Coronary artery (tissue), 2 donors: ENCODE results near the gene LARP4.

Experiments
- DNase-seq: peaks from one replicate; pipeline ENCODE4 v3.0.0-alpha.2; 2017; ENCODE audit warnings: low spot score
- H3K27ac ChIP-seq, 2 donors: fragments of 200-600 bp; sonication (generic); one replicate each; pipeline ENCODE4 v1.5.1; 2016 to 2019
- H3K4me3 ChIP-seq: fragments of 200-600 bp; sonication (generic); 2 replicates; pipeline ENCODE4 v1.5.1; 2016; ENCODE audit warnings: mild to moderate bottlenecking, moderate library complexity
- CTCF ChIP-seq: fragments of 200-600 bp; sonication (generic); IDR thresholded peaks from one replicate; pipeline ENCODE4 v1.5.1; 2019; ENCODE audit warnings: antibody characterized with exemption

LARP4 gene

GRCh38 chr12:50527359-50527726, 126.7 kb downstream of the LARP4 start:
- no peak overlapping the region for H3K27ac ChIP-seq
- TF ChIP-seq CTCF = no peak

GRCh38 chr12:50528800-50529199, 128.1 kb downstream of the LARP4 start:
- TF ChIP-seq CTCF = no peak
- H3K27ac ChIP-seq = no peak overlapping the region
- DNase-seq = no peak
- no peak overlapping the region for H3K4me3 ChIP-seq

More at GRCh38 chr12:50527359-50527726, 126.7 kb downstream of the LARP4 start:
- DNase-seq = no peak
- H3K4me3 ChIP-seq = no peak overlapping the region

DNA sequence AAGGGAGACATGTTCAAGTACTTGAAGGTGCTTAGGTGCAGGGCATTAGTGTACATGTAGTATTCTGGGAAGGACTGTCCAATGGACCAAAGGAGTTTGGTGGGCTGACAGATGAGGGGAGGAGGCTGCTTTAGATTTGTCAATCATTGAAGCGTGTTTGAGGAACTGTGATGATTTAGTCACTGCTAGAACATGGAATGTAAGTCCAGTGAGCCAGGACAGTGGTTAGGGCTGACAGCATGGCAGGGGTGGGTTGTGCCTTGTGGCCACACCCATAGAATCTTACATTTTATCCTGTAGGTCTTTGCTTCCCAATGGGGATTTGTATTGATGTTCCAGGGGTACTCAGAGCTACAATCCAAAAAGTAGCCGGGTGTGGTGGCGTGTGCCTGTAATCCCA, 128.7 kb downstream of the LARP4 start:
- Histone ChIP-seq H3K27ac (no peak overlapping the region), H3K4me3 (no peak overlapping the region)
- TF ChIP-seq CTCF = no peak
- no peak for DNase-seq
